Measurements from ENCODE around the gene MREG.

MREG gene

DNA sequence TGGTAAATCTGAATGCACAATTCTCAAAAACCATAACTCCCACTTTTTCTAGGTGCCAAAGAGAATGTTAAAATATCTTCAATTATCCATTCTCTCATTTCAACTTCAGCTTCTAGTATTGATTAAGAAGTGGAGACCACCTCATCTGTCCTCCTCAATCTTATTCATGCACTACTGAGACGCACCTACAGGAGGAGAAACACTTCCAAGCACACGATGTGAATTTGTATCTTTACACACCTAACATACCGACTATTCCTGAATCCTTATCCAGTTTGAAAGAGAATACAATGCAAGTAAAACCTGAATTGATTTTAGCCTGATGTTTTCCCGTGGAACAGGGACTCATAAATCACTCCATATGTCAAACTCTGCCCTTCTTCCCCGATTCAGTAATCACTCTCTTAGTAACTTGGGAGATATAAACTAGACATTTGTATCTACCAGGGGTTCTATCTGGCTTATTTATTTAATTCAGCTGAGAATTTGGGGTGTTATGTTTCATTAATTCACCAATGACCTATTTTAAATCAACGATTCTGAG is 101.0 kb downstream of the MREG start:
- Histone ChIP-seq H3F3A (ENCODE audit: low read depth) (no peaks in the 10 kb centered on the region), H3K4me2 (ENCODE audit: low read depth, low read length, poor library complexity, severe bottlenecking) (no peak overlapping the region), H3K9ac (ENCODE audit: low read depth, low read length, poor library complexity, severe bottlenecking) (no peak overlapping the region), H3K9me2 (replicated peaks; ENCODE audit: low read depth, low read length) (no peaks in the 10 kb centered on the region), H4K20me1 (ENCODE audit: insufficient read depth, low read length, poor library complexity, severe bottlenecking) (no peaks in the 10 kb centered on the region), H2AFZ (ENCODE audit: low read length) (no peak overlapping the region), H3K4me3 (ENCODE audit: low read length, poor library complexity, severe bottlenecking) (no peak overlapping the region), H3K36me3 (ENCODE audit: insufficient read depth, low read length) (no peaks in the 10 kb centered on the region), H3K79me2 (ENCODE audit: insufficient read depth, low read length) (no peaks in the 10 kb centered on the region), H3K4me1 (ENCODE audit: insufficient read depth, low read length, poor library complexity, severe bottlenecking) (peaks cover 13% of the 10 kb centered on the region), H3K9me3 (ENCODE audit: insufficient read depth, low read depth, low read length) (no peaks in the 10 kb centered on the region), H3K27me3 (ENCODE audit: insufficient read depth, low read length, poor library complexity, severe bottlenecking) (no peaks in the 10 kb centered on the region)
- no peak for TF ChIP-seq EZH2phosphoT487 (IDR thresholded peaks at IDR 0.05; ENCODE audit: borderline replicate concordance)
- TF ChIP-seq, protein P1, sequence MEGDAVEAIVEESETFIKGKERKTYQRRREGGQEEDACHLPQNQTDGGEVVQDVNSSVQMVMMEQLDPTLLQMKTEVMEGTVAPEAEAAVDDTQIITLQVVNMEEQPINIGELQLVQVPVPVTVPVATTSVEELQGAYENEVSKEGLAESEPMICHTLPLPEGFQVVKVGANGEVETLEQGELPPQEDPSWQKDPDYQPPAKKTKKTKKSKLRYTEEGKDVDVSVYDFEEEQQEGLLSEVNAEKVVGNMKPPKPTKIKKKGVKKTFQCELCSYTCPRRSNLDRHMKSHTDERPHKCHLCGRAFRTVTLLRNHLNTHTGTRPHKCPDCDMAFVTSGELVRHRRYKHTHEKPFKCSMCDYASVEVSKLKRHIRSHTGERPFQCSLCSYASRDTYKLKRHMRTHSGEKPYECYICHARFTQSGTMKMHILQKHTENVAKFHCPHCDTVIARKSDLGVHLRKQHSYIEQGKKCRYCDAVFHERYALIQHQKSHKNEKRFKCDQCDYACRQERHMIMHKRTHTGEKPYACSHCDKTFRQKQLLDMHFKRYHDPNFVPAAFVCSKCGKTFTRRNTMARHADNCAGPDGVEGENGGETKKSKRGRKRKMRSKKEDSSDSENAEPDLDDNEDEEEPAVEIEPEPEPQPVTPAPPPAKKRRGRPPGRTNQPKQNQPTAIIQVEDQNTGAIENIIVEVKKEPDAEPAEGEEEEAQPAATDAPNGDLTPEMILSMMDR (conservative IDR thresholded peaks at IDR 0.05; ENCODE audit: low read length) = no peak

GRCh38 chr2:215911301-215912085 is 101.9 kb downstream of the MREG start:
- Histone ChIP-seq H3K4me1 (ENCODE audit: insufficient read depth, low read length, poor library complexity, severe bottlenecking) (peaks cover 12% of the 10 kb centered on the region), H3K9me2 (replicated peaks; ENCODE audit: low read depth, low read length) (no peaks in the 10 kb centered on the region), H3K4me3 (ENCODE audit: low read length, poor library complexity, severe bottlenecking) (no peak overlapping the region), H3K36me3 (ENCODE audit: insufficient read depth, low read length) (no peaks in the 10 kb centered on the region), H2AFZ (ENCODE audit: low read length) (no peak overlapping the region), H3K79me2 (ENCODE audit: insufficient read depth, low read length) (no peaks in the 10 kb centered on the region), H3F3A (ENCODE audit: low read depth) (no peaks in the 10 kb centered on the region), H4K20me1 (ENCODE audit: insufficient read depth, low read length, poor library complexity, severe bottlenecking) (no peaks in the 10 kb centered on the region), H3K9me3 (ENCODE audit: insufficient read depth, low read depth, low read length) (no peaks in the 10 kb centered on the region), H3K27me3 (ENCODE audit: insufficient read depth, low read length, poor library complexity, severe bottlenecking) (no peaks in the 10 kb centered on the region), H3K4me2 (ENCODE audit: low read depth, low read length, poor library complexity, severe bottlenecking) (no peak overlapping the region), H3K9ac (ENCODE audit: low read depth, low read length, poor library complexity, severe bottlenecking) (no peak overlapping the region)
- TF ChIP-seq EZH2phosphoT487 (IDR thresholded peaks at IDR 0.05; ENCODE audit: borderline replicate concordance) = no peak
- TF ChIP-seq, protein P1 (conservative IDR thresholded peaks at IDR 0.05; ENCODE audit: low read length) = no peak

- no peaks in the 10 kb centered on the region for H3K9me2 ChIP-seq (replicated peaks; ENCODE audit: low read depth, low read length)
- no peaks in the 10 kb centered on the region for H3K36me3 ChIP-seq (ENCODE audit: insufficient read depth, low read length)
- H3F3A ChIP-seq (ENCODE audit: low read depth) = no peaks in the 10 kb centered on the region
- no peak overlapping the region for H3K9ac ChIP-seq (ENCODE audit: low read depth, low read length, poor library complexity, severe bottlenecking)
- no peaks in the 10 kb centered on the region for H3K9me3 ChIP-seq (ENCODE audit: insufficient read depth, low read depth, low read length)
- H2AFZ ChIP-seq (ENCODE audit: low read length) = no peak overlapping the region
- H3K79me2 ChIP-seq (ENCODE audit: insufficient read depth, low read length) = no peaks in the 10 kb centered on the region
- H4K20me1 ChIP-seq (ENCODE audit: insufficient read depth, low read length, poor library complexity, severe bottlenecking) = no peaks in the 10 kb centered on the region
- H3K27me3 ChIP-seq (ENCODE audit: insufficient read depth, low read length, poor library complexity, severe bottlenecking) = no peaks in the 10 kb centered on the region
- no peak overlapping the region for H3K4me3 ChIP-seq (ENCODE audit: low read length, poor library complexity, severe bottlenecking)
- TF ChIP-seq, protein P1 (conservative IDR thresholded peaks at IDR 0.05; ENCODE audit: low read length) = no peak
- no peak for TF ChIP-seq EZH2phosphoT487 (IDR thresholded peaks at IDR 0.05; ENCODE audit: borderline replicate concordance)
- peaks cover under 1% of the 10 kb centered on the region for H3K4me1 ChIP-seq (ENCODE audit: insufficient read depth, low read length, poor library complexity, severe bottlenecking)
- no peak overlapping the region for H3K4me2 ChIP-seq (ENCODE audit: low read depth, low read length, poor library complexity, severe bottlenecking)
Observed at GRCh38 chr2:215910180-215910579, 103.2 kb downstream of the MREG start.
